Tibial nerve (tissue), 4 donors: ENCODE measurements around the gene CHRNG. TPM values are rescaled to one million over a fixed set of nuclear protein-coding genes. Genes with fewer than 3 reads are reported as not detected.

ENCODE experiments used
- DNase-seq, 2 donors: peaks; one replicate each; pipeline ENCODE4 v3.0.0-alpha.2; 2019; ENCODE audit warnings: low spot score in 2 of 2
- H3K27ac ChIP-seq, 4 donors: fragments of 200-600 bp; sonication (generic) in 3 of 4; one replicate each; pipeline ENCODE4 v1.5.1; 2017 to 2019; ENCODE audit warnings: mild to moderate bottlenecking in 1 of 4
- H3K27me3 ChIP-seq, 2 donors: fragments of 200-600 bp; sonication (generic) in 1 of 2; one replicate each; pipeline versions ENCODE4 v1.5.1 to v1.6.0; 2017 to 2019
- H3K36me3 ChIP-seq, 3 donors: fragments of 200-600 bp; sonication (generic); one replicate each; pipeline ENCODE4 v1.5.1; 2018 to 2019
- H3K4me1 ChIP-seq, 4 donors: fragments of 200-600 bp; sonication (generic) in 3 of 4; one replicate each; pipeline ENCODE4 v1.5.1; 2017 to 2019
- H3K4me3 ChIP-seq, 4 donors: fragments of 200-600 bp; sonication (generic) in 3 of 4; one replicate each; pipeline ENCODE4 v1.5.1; 2017 to 2019; ENCODE audit warnings: mild to moderate bottlenecking in 1 of 4, moderate library complexity in 1 of 4
- H3K9me3 ChIP-seq, 4 donors: fragments of 200-600 bp; sonication (generic) in 3 of 4; one replicate each; pipeline ENCODE4 v1.5.1; 2017 to 2019
- EP300 ChIP-seq, 2 donors: sonication (generic); formaldehyde crosslinking; IDR thresholded peaks; one replicate each; pipeline ENCODE4 v1.6.1; 2017; ENCODE audit warnings: antibody characterized with exemption in 2 of 2, mild to moderate bottlenecking in 1 of 2
- POLR2A ChIP-seq, 2 donors: fragments of 450-650 bp; IDR thresholded peaks; one replicate each; pipeline ENCODE4 v1.6.1; 2017; ENCODE audit warnings: antibody characterized with exemption in 2 of 2, mild to moderate bottlenecking in 2 of 2, moderate library complexity in 2 of 2
- WGBS, 2 donors: methylation state at CpG; one replicate each; pipeline ENCODE4 v1.1.5; 2018; 5-methylcytosine and 5-hydroxymethylcytosine counted together
- total RNA-seq, 4 donors: library from RNA; depleted of rRNA; stranded (reverse); fragments of >200 nt; gene quantifications; one replicate each; pipeline ENCODE4 v1.1.0, GENCODE V29; 2016
- TF ChIP-seq, protein P1 (sequence below), 5 experiments: fragments of 200-600 bp in 3 of 5; fragments of 450-650 bp in 2 of 5; sonication (generic) in 3 of 5; IDR thresholded peaks; one replicate each; pipeline ENCODE4 v1.5.1; 2016 to 2019; ENCODE audit warnings: antibody characterized with exemption in 5 of 5, mild to moderate bottlenecking in 3 of 5, moderate library complexity in 2 of 5

Gene CHRNG
- total RNA-seq, 4 donors from 2014 or later: not detected

DNA sequence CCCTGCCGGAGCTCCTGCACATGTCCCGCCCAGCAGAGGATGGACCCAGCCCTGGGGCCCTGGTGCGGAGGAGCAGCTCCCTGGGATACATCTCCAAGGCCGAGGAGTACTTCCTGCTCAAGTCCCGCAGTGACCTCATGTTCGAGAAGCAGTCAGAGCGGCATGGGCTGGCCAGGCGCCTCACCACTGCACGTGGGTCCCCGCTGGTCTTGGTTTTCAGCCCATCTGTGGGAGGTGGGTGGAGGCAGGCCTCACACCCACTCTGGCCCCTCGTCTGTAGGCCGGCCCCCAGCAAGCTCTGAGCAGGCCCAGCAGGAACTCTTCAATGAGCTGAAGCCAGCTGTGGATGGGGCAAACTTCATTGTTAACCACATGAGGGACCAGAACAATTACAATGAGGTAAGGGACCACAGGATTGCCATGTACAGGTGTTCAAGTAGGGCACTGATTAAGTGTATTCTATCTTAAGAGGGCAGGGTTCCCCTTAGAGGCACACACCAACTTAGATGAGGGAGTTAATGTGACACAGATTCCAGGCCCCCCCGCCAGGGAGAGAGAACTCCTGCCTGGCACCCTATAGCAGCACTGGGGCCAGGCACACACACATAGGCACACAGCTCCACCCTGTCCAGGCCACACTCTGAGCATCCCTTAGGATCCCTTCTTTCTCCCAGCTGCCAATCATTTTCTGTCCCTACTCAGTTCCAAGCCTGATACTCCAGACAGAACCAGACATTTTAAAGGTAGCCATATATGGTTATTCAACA is 5.4 kb upstream of the CHRNG start:
- no peaks in the 10 kb centered on the region for H3K36me3 ChIP-seq
- TF ChIP-seq EP300 (IDR thresholded peaks at IDR 0.05): no peak
- TF ChIP-seq POLR2A (IDR thresholded peaks at IDR 0.05): no peak
- TF ChIP-seq, protein P1, sequence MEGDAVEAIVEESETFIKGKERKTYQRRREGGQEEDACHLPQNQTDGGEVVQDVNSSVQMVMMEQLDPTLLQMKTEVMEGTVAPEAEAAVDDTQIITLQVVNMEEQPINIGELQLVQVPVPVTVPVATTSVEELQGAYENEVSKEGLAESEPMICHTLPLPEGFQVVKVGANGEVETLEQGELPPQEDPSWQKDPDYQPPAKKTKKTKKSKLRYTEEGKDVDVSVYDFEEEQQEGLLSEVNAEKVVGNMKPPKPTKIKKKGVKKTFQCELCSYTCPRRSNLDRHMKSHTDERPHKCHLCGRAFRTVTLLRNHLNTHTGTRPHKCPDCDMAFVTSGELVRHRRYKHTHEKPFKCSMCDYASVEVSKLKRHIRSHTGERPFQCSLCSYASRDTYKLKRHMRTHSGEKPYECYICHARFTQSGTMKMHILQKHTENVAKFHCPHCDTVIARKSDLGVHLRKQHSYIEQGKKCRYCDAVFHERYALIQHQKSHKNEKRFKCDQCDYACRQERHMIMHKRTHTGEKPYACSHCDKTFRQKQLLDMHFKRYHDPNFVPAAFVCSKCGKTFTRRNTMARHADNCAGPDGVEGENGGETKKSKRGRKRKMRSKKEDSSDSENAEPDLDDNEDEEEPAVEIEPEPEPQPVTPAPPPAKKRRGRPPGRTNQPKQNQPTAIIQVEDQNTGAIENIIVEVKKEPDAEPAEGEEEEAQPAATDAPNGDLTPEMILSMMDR (IDR thresholded peaks at IDR 0.05): no peak
- peaks cover 0 to 7% (median 0%) of the 10 kb centered on the region in 4 donors for H3K9me3 ChIP-seq
- H3K4me1 ChIP-seq: no peaks in the 10 kb centered on the region
- no peak for DNase-seq
- 53 to 61% methylated on average over 8 to 12 of the region's 13 CpGs for WGBS, 2 donors
- no peak overlapping the region for H3K4me3 ChIP-seq
- no peak overlapping the region for H3K27ac ChIP-seq
- H3K27me3 ChIP-seq: peaks cover 0 to 68% of the 10 kb centered on the region in 2 donors

GRCh38 chr2:232534940-232535651 is 4.4 kb upstream of the CHRNG start:
- H3K9me3 ChIP-seq: peaks cover 0 to 7% (median 0%) of the 10 kb centered on the region in 4 donors
- no peaks in the 10 kb centered on the region for H3K4me1 ChIP-seq
- no peak overlapping the region for H3K27ac ChIP-seq
- H3K4me3 ChIP-seq: no peak overlapping the region
- DNase-seq: no peak
- H3K36me3 ChIP-seq: no peaks in the 10 kb centered on the region
- no peak for TF ChIP-seq EP300 (IDR thresholded peaks at IDR 0.05)
- peaks cover 0 to 69% of the 10 kb centered on the region in 2 donors for H3K27me3 ChIP-seq
- WGBS, 2 donors: 53 to 63% methylated on average over 14 of the region's 14 CpGs

DNA sequence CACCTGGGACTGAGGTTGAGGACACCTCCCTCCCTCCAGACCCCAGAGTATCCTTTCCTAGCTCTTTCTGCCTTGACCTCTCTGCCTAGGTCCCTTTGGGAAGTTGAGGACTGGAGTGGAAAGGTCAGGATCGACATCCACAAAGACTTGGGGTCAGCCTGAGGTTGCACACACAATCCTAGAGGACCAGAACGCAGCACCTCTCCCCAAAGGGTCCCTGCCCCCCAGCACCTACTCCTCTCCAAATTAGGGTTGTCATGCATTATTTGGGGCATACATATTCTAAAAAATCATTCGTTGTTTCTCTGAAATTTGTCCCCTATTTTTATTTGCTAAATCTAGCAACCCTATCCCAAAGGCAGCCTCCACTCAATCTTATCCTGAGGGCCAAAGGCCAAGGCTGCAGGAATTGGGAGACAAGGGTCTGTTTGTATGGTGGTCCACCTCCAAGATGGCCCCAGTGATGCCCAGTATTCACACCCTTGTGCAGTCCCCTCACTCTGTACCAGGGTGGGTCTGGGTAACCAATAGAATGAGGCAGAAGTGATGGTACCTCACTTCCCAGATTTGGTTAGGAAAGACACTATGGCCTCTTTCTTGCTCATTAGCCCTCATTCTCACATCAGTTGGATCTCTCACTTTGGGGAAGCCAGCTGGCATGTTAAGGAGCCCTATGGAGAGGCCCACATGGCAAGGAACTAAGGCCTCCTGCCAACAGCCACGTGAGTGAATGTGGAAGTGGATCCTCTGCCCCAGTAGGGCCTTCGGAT is 3.5 kb upstream of the CHRNG start:
- H3K27ac ChIP-seq: no peak overlapping the region
- peaks cover 0 to 7% (median 0%) of the 10 kb centered on the region in 4 donors for H3K9me3 ChIP-seq
- peaks cover 0 to 61% of the 10 kb centered on the region in 2 donors for H3K27me3 ChIP-seq
- no peaks in the 10 kb centered on the region for H3K36me3 ChIP-seq
- no peak for DNase-seq
- 81 to 85% methylated on average over 5 of the region's 5 CpGs for WGBS, 2 donors
- TF ChIP-seq EP300 (IDR thresholded peaks at IDR 0.05) (no peak), POLR2A (IDR thresholded peaks at IDR 0.05) (no peak)
- TF ChIP-seq, protein P1 (IDR thresholded peaks at IDR 0.05): no peak
- no peaks in the 10 kb centered on the region for H3K4me1 ChIP-seq
- H3K4me3 ChIP-seq: no peak overlapping the region

- H3K9me3 ChIP-seq: peaks cover 0 to 7% (median 0%) of the 10 kb centered on the region in 4 donors
- no peak for DNase-seq
- H3K4me3 ChIP-seq: no peak overlapping the region
- no peaks in the 10 kb centered on the region for H3K4me1 ChIP-seq
- WGBS, 2 donors: 54 to 65% methylated on average over 3 to 5 of the region's 5 CpGs
- no peak overlapping the region for H3K27ac ChIP-seq
- H3K27me3 ChIP-seq: peaks cover 0 to 60% of the 10 kb centered on the region in 2 donors
- no peaks in the 10 kb centered on the region for H3K36me3 ChIP-seq
- TF ChIP-seq POLR2A (IDR thresholded peaks at IDR 0.05) (no peak), EP300 (IDR thresholded peaks at IDR 0.05) (no peak)
- TF ChIP-seq, protein P1 (IDR thresholded peaks at IDR 0.05): no peak
Observed at GRCh38 chr2:232537079-232537478, 2.4 kb upstream of the CHRNG start.

- Histone ChIP-seq H3K27me3 (peaks cover 0 to 60% of the 10 kb centered on the region in 2 donors), H3K4me1 (no peaks in the 10 kb centered on the region), H3K9me3 (peaks cover 0 to 7% (median 0%) of the 10 kb centered on the region in 4 donors), H3K27ac (no peak overlapping the region), H3K36me3 (no peaks in the 10 kb centered on the region), H3K4me3 (no peak overlapping the region)
- TF ChIP-seq, protein P1 (IDR thresholded peaks at IDR 0.05): no peak
- TF ChIP-seq EP300 (IDR thresholded peaks at IDR 0.05) (no peak), POLR2A (IDR thresholded peaks at IDR 0.05) (no peak)
- no peak for DNase-seq
- WGBS, 2 donors: 86 to 88% methylated on average over 4 of the region's 4 CpGs
Observed at GRCh38 chr2:232537499-232537898, 2.0 kb upstream of the CHRNG start.
